GM12891 (cell line): ENCODE measurements around the gene RNF144A. TPM values are rescaled to one million over a fixed set of nuclear protein-coding genes. Genes with fewer than 3 reads are reported as not detected.

Source experiments
- DNase-seq: peaks from one replicate; pipeline ENCODE4 v3.0.0; 2011; ENCODE audit warnings: low spot score; ENCODE audit not compliant: insufficient read length
- FAIRE-seq: peaks from 2 replicates; lab custom pipeline; 2011; peaks lifted over from hg19 to GRCh38; lab: Jason Lieb, UNC
- PAX5 ChIP-seq: IDR thresholded peaks from 2 replicates; pipeline ENCODE4 v1.6.1; 2011; ENCODE audit warnings: low read length, moderate library complexity, mild to moderate bottlenecking; ENCODE audit not compliant: insufficient read depth, severe bottlenecking
- POLR2A ChIP-seq: IDR thresholded peaks from 2 replicates; pipeline ENCODE4 v1.6.1; 2011; ENCODE audit warnings: low read depth, low read length, control low read depth
- POLR2AphosphoS5 ChIP-seq: IDR thresholded peaks from 2 replicates; pipeline ENCODE4 v1.6.1; 2011; ENCODE audit warnings: low read depth, low read length, control low read depth
- POU2F2 ChIP-seq: IDR thresholded peaks from 2 replicates; pipeline ENCODE4 v1.6.1; 2011; ENCODE audit warnings: low read depth, mild to moderate bottlenecking, control low read depth, low read length, moderate library complexity
- SPI1 ChIP-seq: IDR thresholded peaks from 2 replicates; pipeline ENCODE4 v1.6.1; 2011; ENCODE audit warnings: low read depth, low read length, control low read depth
- TAF1 ChIP-seq: IDR thresholded peaks from 2 replicates; pipeline ENCODE4 v1.6.1; 2011; ENCODE audit warnings: low read depth, low read length, control low read depth
- polyA plus RNA-seq: library from polyadenylated mRNA; unstranded; fragments of >200 nt; gene quantifications from one replicate; pipeline ENCODE4 v1.2.1, GENCODE V29; 2012; ENCODE audit warnings: low read depth, missing spikeins, inconsistent platforms; ENCODE audit not compliant: missing spikeins

Gene RNF144A, protein sequence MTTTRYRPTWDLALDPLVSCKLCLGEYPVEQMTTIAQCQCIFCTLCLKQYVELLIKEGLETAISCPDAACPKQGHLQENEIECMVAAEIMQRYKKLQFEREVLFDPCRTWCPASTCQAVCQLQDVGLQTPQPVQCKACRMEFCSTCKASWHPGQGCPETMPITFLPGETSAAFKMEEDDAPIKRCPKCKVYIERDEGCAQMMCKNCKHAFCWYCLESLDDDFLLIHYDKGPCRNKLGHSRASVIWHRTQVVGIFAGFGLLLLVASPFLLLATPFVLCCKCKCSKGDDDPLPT
- 4.7 TPM for polyA plus RNA-seq

DNA sequence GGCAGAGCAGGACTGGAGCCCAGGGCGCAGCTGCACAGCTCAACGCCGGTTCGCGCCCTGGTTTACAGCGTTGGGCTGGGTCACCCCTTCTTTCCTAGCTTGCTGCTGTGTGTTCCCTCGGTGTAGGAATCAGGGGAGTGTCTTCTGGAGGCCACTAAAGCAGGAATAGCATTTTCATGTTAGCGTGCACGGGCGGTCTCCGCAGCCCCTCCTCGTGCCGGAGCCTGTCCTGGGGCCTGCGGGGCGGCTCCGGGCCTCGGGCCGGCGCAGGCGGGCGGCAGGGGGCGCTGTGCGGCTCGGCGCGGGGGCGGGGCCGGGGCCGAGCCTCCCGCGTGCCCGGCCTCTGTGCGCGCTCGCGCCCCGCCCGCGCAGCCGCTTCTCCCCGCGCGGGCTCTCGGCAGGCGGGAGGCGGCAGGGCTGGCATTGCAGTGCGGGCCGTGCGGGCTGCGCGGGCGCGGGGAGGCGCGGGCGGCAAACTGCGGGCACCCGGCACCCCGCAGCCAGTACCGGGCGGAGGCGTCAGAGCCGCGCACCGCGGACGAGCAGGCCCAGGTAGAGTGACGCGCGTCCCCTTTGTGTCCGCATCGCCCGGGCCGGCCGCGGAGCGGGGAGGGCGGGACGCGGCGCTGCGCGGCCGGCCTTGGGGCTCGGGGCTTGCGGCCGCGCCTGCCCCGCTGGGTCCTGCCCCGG lies at the start of gene RNF144A:
RNF144A (plus strand) TSS at position 342 of the 690 bp plus-strand sequence. CDS start 79,515 bp downstream, outside the sequence.
- FAIRE-seq (peak; percentile 78), DNase-seq (peak; percentile 81)
- no peak for TF ChIP-seq PAX5
- TF ChIP-seq POLR2A: no peak
- TF ChIP-seq POLR2AphosphoS5: no peak
- no peak for TF ChIP-seq POU2F2
- no peak for TF ChIP-seq TAF1

DNA sequence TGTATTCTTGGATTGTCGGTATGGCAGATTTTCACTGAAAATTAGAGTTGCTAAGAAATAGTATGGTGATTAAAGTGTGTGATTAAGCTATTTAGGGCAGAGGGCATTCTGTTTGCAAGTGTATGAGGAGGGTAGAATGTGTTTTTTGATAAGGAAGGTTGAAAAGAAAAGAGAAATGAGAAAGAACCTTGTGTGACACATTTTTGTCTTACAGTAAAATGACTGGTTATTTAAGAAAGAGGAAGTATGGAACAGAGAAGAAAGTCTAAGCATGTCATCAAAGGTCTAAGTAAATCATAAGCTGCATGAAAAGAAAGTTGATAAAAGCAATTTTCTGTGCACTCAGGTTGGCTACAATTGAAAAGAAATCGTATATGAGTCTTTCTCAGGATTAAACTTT lies 44.8 kb upstream of the RNF144A start:
- DNase-seq: no peak
- FAIRE-seq: peak; percentile 43
- TF ChIP-seq PAX5: no peak
- TF ChIP-seq TAF1: no peak
- no peak for TF ChIP-seq POU2F2
- TF ChIP-seq POLR2A: no peak
- peak; percentile 51; the same call in 1 of the 2 replicates for TF ChIP-seq SPI1
- no peak for TF ChIP-seq POLR2AphosphoS5

DNA sequence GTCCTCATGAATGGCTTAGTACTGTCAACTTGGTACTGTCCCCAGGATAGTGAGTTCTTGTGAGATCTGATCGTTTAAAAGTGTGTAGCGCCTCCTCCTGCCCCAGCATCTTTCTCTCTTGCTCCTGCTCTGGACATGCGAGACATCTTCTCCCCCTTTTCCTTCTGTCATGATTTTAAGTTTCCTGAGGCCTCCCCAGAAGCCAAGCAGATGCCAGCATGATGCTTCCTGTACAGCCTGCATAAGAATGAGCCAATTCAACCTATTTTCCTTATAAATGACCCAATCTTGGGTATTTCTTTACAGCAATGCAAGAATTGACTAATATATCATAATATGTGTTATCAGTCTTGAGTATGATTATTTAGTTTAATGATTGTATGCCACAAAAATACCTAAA lies 43.2 kb upstream of the RNF144A start:
- TF ChIP-seq POLR2A (no peak), PAX5 (no peak), POU2F2 (no peak), TAF1 (no peak), POLR2AphosphoS5 (no peak), SPI1 (no peak)
- DNase-seq (no peak), FAIRE-seq (no peak)

DNA sequence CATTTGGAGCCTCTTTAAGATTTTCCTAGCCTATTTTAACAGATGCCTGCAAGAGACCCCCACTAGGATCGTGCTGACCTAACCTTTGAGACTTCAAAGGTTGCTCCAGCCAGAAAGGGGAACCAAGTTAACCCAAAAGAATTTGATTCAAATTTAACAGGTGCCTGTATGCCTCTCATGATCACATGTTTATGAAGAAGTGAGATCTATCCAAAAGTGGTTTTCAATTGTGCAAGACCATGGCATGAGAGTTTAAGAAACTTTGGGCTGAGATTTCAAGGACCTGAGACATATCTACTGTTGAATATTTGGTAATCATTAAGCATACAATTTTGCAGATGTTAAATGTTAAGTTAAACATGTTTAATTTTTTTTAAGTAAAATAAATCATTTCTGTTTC lies 40.9 kb upstream of the RNF144A start:
- TF ChIP-seq POLR2A (no peak), SPI1 (no peak), POU2F2 (no peak), TAF1 (no peak), POLR2AphosphoS5 (no peak), PAX5 (no peak)
- FAIRE-seq (no peak), DNase-seq (no peak)

DNA sequence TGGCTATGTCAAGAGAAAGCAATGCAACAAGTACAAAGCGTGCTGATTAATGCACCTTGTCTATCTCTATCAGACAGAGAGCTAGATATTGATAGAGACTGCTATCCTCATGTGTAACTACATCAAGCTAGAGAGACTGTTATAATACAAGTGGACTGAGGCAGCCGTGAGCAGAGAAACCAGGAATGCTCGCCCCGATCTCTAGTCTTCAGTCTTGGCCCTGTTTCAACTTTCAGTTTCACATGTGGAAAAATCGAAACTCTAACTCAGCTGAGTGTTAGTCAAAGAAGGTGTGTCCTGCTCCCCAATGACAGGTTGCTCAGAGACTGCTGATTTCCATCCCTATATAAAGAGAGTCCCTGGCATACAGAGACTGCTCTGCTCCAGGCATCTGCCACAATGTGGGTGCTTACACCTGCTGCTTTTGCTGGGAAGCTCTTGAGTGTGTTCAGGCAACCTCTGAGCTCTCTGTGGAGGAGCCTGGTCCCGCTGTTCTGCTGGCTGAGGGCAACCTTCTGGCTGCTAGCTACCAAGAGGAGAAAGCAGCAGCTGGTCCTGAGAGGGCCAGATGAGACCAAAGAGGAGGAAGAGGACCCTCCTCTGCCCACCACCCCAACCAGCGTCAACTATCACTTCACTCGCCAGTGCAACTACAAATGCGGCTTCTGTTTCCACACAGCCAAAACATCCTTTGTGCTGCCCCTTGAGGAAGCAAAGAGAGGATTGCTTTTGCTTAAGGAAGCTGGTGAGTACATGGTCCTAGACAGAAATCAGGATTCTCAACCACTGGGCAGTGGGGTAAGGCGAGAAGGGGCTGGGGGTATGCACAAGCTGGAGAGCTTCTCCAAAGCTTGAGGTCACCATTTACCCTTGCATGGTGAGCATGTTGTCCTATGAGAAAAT lies 39.6 kb upstream of the RNF144A start, which contains the start of gene RSAD2:
RSAD2 (plus strand) TSS at position 376 of the 903 bp plus-strand sequence; CDS start at position 400, 24 bp downstream.
- DNase-seq: no peak

DNA sequence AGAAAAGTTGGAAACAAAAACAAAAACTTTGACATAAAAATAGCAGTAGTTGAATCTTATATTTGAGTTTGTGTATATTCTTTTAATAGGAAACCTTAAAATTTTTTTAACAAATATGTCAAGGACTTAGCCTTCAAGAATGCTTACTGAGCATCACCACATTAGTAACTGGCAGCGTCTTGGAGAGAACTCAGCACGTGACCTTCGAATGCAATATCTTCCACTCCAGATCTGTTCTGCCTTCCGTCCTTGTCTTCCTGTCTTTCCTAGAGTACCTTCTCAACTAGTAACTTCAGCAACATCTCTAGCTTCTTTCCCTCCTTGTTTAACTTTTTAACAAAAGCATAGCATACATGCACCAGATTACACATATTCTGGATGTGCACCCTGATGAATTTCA lies 38.7 kb upstream of the RNF144A start:
- DNase-seq (no peak), FAIRE-seq (peak; percentile 9)

More for the DNA sequence above, 39.6 kb upstream of the RNF144A start, which contains the start of gene RSAD2:
- FAIRE-seq: peak; percentile 85
- no peak for TF ChIP-seq POLR2A

DNA sequence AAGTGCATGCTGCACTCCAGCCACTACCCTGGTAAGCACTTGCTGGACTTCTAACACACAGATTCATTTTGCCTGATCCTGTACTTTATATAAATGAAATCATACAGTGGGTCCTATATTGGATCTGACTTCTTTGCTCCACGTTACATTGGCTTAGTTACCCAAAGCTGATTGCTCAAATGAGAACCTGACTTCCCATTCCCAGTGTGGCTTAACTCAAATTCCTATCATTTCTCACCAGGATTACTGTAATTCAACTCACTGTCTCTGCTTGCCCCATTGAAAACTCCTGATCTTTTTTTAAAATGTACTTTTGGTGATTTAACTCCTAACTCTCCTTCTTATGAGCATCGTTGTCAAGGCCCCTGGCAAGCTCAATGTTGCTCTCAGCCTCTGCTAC lies 38.2 kb upstream of the RNF144A start:
- no peak for FAIRE-seq
- DNase-seq: no peak
- TF ChIP-seq TAF1: no peak
- no peak for TF ChIP-seq POLR2A
- TF ChIP-seq PAX5: no peak
- TF ChIP-seq POLR2AphosphoS5: no peak
- no peak for TF ChIP-seq SPI1
- no peak for TF ChIP-seq POU2F2

More for the DNA sequence above, 38.7 kb upstream of the RNF144A start:
- TF ChIP-seq PAX5: no peak
- TF ChIP-seq POU2F2: no peak
- TF ChIP-seq SPI1: no peak
- TF ChIP-seq POLR2AphosphoS5: no peak
- no peak for TF ChIP-seq TAF1
- TF ChIP-seq POLR2A: no peak

DNA sequence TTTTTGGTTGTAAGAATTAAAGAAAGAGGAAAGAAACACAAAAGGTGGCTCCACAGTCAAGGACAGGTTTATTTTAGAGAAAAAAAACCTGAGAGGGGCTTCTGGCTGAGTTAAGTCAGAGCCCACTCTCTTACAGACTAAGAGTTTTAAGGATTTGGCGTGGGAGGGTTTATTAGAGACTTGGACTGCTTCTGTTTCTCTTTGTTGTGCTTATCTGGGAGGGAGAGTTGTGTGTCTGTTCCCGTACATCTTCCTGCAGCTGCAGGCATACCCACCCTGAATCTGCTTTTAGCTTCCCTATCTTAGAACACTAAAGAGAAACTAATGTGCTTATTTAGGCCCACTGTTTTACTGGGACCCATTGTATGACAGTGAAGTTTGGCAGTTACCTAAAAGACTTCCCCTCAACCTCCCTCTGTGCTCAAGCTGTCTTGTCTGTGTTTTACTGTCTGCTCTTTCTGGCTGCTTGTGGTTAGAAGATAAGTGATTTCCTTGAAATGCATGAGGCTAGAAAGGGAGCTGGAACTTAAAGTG lies 36.9 kb upstream of the RNF144A start:
- DNase-seq (no peak), FAIRE-seq (peak; percentile 50)
- no peak for TF ChIP-seq PAX5
- TF ChIP-seq POU2F2: no peak
- no peak for TF ChIP-seq POLR2AphosphoS5
- TF ChIP-seq SPI1: no peak
- TF ChIP-seq TAF1: no peak
- no peak for TF ChIP-seq POLR2A

DNA sequence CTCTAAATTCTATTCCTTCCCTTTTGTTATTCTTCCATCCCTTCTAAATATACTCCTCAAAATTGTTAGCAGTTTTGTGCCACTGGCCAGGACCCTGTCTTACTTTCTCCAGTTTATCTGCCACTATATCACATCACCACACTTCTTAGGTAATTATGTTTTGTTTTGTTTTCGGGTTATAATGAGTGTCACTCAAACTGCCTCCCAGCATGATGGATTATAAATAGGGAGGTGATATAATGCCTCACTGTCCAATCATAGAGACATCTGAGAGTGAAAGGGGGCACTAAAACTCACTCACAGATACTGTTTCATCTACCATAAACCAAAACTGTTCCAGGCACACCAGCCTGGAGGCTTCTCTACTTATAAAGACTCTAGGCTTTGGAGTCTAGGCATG lies 36.2 kb upstream of the RNF144A start:
- TF ChIP-seq PAX5: no peak
- TF ChIP-seq POLR2A: no peak
- no peak for TF ChIP-seq TAF1
- TF ChIP-seq POU2F2: no peak
- TF ChIP-seq SPI1: no peak
- no peak for TF ChIP-seq POLR2AphosphoS5
- DNase-seq (no peak), FAIRE-seq (peak; percentile 13)
